Kidney (tissue), 11 donors: Measurements from ENCODE around the gene LRRC37B. TPM values are rescaled to one million over a fixed set of nuclear protein-coding genes. Genes with fewer than 3 reads are reported as not detected.
"Not testable (repeated sequence)": the region's sequence is repeated elsewhere in the genome, so short reads cannot be mapped to it uniquely, and the experiment has no call there.

Experiments used
- DNase-seq, 5 donors: peaks; one replicate each; pipeline ENCODE4 v3.0.0-alpha.2; 2013 to 2020
- FAIRE-seq: peaks from 2 replicates; lab custom pipeline; 2012; peaks lifted over from hg19 to GRCh38; lab: Jason Lieb, UNC
- H3K27ac ChIP-seq, 2 donors: one replicate each; pipeline ENCODE4 v1.7.0; 2013; ENCODE audit warnings: low read depth in 2 of 2, low read length in 2 of 2, inconsistent platforms in 1 of 2
- H3K27me3 ChIP-seq: one replicate; pipeline ENCODE4 v1.7.1; 2013; ENCODE audit warnings: low read length, inconsistent platforms; ENCODE audit not compliant: control insufficient read depth, insufficient read depth
- H3K36me3 ChIP-seq, 3 donors: one replicate each; pipeline versions ENCODE4 v1.7.0 to v1.7.1; 2013; ENCODE audit warnings: low read length in 3 of 3, control low read depth in 1 of 3, inconsistent platforms in 1 of 3; ENCODE audit not compliant: insufficient read depth in 3 of 3, control insufficient read depth in 2 of 3
- H3K4me1 ChIP-seq, 3 donors: one replicate each; pipeline versions ENCODE4 v1.7.0 to v1.7.1; 2013; ENCODE audit warnings: low read length in 3 of 3, inconsistent platforms in 1 of 3, low read depth in 1 of 3; ENCODE audit not compliant: control insufficient read depth in 2 of 3, insufficient read depth in 2 of 3
- H3K4me3 ChIP-seq, 3 donors: one replicate each; pipeline versions ENCODE4 v1.7.0 to v1.8.1; 2013; ENCODE audit warnings: low read length in 3 of 3, control low read depth in 1 of 3, inconsistent platforms in 1 of 3
- H3K9ac ChIP-seq, 3 donors: one replicate each; pipeline versions ENCODE4 v1.7.0 to v1.7.1; 2013; ENCODE audit warnings: low read length in 3 of 3, control low read depth in 1 of 3, inconsistent platforms in 1 of 3
- H3K9me3 ChIP-seq, 3 donors: one replicate each; pipeline versions ENCODE4 v1.7.0 to v1.7.1; 2013; ENCODE audit warnings: low read length in 3 of 3, control low read depth in 1 of 3, inconsistent platforms in 1 of 3; ENCODE audit not compliant: control insufficient read depth in 2 of 3, insufficient read depth in 1 of 3
- intact Hi-C: fragments of 100-400 bp; cut with DNase I; formaldehyde crosslinking; loops from one replicate; pipeline ENCODE4 v1.11.1; 2022
- polyA plus RNA-seq: library from polyadenylated mRNA; stranded (reverse); fragments of 350-450 nt; fragmentation: Illumina TruSeq; extraction: RNeasy Lipid Tissue Mini Kit (QIAGEN cat#74804); gene quantifications from one replicate; pipeline ENCODE4 v1.2.3, GENCODE V29; 2014; ENCODE audit warnings: low read depth, low replicate concordance; ENCODE audit not compliant: insufficient read depth
- total RNA-seq: library from RNA; stranded (reverse); fragmentation: NEBNext Ultra II Directional; extraction: Animal tissue kit (Norgen Biotek cat#: 25700); gene quantifications from one replicate; pipeline ENCODE4 v1.2.1, GENCODE V29; 2021
- donor health status: control.
- donor health status: control.
- donor health status: DM: yes; HTN: yes; CAD: no.
- donor health status: Normal renal cell carcinoma (clear cell type).

Gene LRRC37B
- total and polyA plus RNA-seq, 2 donors from 2014 or later = 6.1 to 13.8 TPM

GRCh38 chr17:32055425-32055824 lies 48.2 kb downstream of the LRRC37B start:
- H3K36me3 ChIP-seq, H3K4me1 ChIP-seq, H3K27me3 ChIP-seq, H3K4me3 ChIP-seq, FAIRE-seq, intact Hi-C loops, H3K27ac ChIP-seq, H3K9me3 ChIP-seq, DNase-seq, H3K9ac ChIP-seq: not testable (repeated sequence)

DNA sequence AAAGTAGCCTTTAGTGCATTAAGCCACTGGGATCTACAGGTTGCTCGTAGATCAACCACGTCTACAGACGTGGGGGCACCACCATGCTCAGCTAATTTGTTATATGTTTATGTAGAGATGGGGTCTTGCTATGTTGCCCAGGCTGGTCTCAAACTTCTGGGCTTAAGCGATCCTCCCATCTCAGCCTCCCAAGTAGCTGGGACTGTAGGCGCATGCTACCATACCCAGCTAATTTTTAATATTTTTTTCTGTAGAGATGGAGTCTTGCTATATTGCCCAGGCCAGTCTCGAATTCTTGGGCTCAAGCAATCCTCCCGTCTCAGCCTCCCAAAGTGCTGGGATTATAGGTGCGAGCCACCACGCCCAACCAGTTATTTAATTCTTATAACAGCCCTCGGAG lies 49.3 kb downstream of the LRRC37B start:
- FAIRE-seq, DNase-seq, H3K27ac ChIP-seq, H3K27me3 ChIP-seq, H3K4me1 ChIP-seq, H3K9ac ChIP-seq, H3K9me3 ChIP-seq, H3K4me3 ChIP-seq, intact Hi-C loops, H3K36me3 ChIP-seq: not testable (repeated sequence)

DNA sequence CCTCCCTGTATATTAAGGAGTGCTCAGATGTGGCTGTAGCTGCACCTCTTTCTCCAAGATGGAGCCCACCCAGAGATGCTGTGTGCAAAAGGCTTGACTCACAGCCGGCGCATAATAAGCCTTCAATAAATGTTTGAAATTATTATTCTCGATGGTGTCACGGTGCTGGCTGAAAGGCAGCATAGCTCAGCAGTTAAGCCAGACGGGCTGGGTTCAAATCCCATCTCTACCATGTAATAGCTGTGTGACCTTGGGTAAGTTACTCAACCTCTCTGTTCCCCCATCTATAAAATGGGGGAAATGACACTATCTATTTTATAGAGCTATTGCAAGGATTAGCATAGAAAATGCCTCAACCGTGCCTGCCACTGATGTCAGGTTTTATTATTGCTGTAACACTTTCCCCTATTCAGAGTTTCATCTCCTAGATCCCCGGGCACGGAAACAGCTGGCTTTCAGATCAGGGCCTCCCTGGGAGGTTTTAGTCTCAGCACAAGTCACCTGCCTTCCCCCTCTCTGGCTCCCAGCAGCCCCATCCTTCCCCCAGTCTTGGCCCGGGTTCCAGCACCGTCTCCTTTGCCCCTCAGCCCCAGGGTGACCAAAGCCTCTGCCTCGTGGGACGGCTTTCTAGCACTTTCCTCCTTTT lies 50.4 kb downstream of the LRRC37B start:
- H3K4me1 ChIP-seq, H3K27me3 ChIP-seq, H3K36me3 ChIP-seq, H3K9ac ChIP-seq, H3K9me3 ChIP-seq, H3K27ac ChIP-seq, DNase-seq, intact Hi-C loops, H3K4me3 ChIP-seq, FAIRE-seq: not testable (repeated sequence)

GRCh38 chr17:32060695-32061094 lies 53.5 kb downstream of the LRRC37B start:
- H3K4me1 ChIP-seq, FAIRE-seq: not testable (repeated sequence)

GRCh38 chr17:32061840-32062239 lies 54.7 kb downstream of the LRRC37B start:
- intact Hi-C loops = not testable (repeated sequence)

More at GRCh38 chr17:32060695-32061094, 53.5 kb downstream of the LRRC37B start:
- H3K9ac ChIP-seq, H3K4me3 ChIP-seq, H3K9me3 ChIP-seq, H3K27ac ChIP-seq, H3K36me3 ChIP-seq, intact Hi-C loops, DNase-seq, H3K27me3 ChIP-seq: not testable (repeated sequence)

DNA sequence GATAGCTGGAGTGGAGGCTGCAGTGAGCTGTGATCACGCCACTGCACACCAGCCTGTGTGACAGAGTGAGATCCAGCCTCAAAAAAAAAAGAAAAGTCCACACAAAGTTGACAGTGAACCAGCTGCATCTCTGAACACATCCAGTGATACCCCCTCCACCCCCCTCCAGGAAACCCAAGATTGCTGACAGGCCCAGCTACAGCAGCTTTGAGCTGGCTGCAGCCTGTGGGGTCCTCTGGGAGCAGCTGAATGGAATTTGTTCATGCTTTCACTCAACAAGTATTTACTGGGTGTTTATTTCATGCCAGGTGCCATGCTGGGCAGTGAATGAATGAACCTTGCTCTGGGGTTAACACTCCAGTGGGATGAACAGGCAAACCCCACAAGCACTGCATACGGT lies 56.9 kb downstream of the LRRC37B start:
- intact Hi-C loops, H3K27ac ChIP-seq, H3K9ac ChIP-seq, FAIRE-seq, DNase-seq, H3K4me1 ChIP-seq, H3K4me3 ChIP-seq, H3K9me3 ChIP-seq, H3K27me3 ChIP-seq, H3K36me3 ChIP-seq: not testable (repeated sequence)

More at GRCh38 chr17:32061840-32062239, 54.7 kb downstream of the LRRC37B start:
- DNase-seq, H3K27ac ChIP-seq, H3K36me3 ChIP-seq, H3K27me3 ChIP-seq, H3K4me1 ChIP-seq, H3K9me3 ChIP-seq, H3K4me3 ChIP-seq, FAIRE-seq, H3K9ac ChIP-seq: not testable (repeated sequence)

GRCh38 chr17:32066123-32066680 lies 59.0 kb downstream of the LRRC37B start:
- DNase-seq = peak in 1 of 5 donors; percentile 48
- FAIRE-seq, H3K36me3 ChIP-seq, H3K27ac ChIP-seq, H3K9me3 ChIP-seq, H3K9ac ChIP-seq, H3K4me1 ChIP-seq, H3K27me3 ChIP-seq, H3K4me3 ChIP-seq, intact Hi-C loops: not testable (repeated sequence)

DNA sequence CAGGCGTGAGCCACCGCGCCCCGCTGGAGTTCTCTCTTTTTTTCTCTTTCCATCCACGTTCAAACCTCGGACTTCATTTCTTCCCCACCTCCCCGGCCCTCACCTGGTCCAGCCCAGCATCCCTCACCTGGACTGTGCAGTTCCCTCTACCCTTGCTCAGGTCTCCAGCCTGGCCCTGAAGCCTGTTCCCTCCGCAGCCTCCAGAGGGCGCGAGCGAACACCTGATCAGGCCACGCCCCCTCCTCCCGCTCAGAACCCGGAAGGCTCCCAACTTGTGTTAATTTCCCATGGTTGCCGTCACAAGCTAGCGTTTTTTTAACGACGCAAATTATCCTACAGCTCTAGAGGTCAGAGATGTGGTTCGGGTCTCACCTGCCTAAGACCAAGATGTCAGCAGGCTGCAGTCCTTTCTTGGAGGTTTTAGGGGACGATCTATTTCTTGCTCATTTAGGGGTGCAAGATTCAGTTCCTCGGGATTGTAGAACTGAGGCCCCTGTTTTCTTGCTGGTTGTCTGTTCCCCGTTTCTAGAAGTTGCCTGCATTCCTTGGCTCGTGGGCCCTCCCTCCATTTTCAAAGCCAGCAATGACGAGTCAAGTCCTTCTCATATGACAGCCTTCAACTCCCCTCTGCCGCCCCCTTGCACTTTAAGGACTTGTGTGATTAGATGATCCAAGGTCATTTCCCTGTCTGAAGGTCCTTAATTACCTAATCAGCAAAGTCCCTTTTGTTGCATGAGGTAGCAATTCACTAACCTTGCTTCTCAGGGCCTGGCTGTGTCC lies 59.9 kb downstream of the LRRC37B start:
- H3K9ac ChIP-seq, H3K4me3 ChIP-seq, H3K36me3 ChIP-seq, H3K27me3 ChIP-seq, H3K9me3 ChIP-seq, FAIRE-seq, H3K4me1 ChIP-seq, H3K27ac ChIP-seq, DNase-seq, intact Hi-C loops: not testable (repeated sequence)
